ENCODE results near the gene FLOT2. TPM values are rescaled to one million over a fixed set of nuclear protein-coding genes. Genes with fewer than 3 reads are reported as not detected.
A peak's percentile ranks its signal among the peaks of the same experiment; 100 is the strongest.
"Not testable (repeated sequence)": the region's sequence is repeated elsewhere in the genome, so short reads cannot be mapped to it uniquely, and the experiment has no call there.

FLOT2 gene, protein sequence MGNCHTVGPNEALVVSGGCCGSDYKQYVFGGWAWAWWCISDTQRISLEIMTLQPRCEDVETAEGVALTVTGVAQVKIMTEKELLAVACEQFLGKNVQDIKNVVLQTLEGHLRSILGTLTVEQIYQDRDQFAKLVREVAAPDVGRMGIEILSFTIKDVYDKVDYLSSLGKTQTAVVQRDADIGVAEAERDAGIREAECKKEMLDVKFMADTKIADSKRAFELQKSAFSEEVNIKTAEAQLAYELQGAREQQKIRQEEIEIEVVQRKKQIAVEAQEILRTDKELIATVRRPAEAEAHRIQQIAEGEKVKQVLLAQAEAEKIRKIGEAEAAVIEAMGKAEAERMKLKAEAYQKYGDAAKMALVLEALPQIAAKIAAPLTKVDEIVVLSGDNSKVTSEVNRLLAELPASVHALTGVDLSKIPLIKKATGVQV
- polyA plus RNA-seq (ENCODE audit: insufficient read length in 3 of 3) = 10 to 100 TPM; 74.4 to 88.0 (median 78.4) TPM

DNA sequence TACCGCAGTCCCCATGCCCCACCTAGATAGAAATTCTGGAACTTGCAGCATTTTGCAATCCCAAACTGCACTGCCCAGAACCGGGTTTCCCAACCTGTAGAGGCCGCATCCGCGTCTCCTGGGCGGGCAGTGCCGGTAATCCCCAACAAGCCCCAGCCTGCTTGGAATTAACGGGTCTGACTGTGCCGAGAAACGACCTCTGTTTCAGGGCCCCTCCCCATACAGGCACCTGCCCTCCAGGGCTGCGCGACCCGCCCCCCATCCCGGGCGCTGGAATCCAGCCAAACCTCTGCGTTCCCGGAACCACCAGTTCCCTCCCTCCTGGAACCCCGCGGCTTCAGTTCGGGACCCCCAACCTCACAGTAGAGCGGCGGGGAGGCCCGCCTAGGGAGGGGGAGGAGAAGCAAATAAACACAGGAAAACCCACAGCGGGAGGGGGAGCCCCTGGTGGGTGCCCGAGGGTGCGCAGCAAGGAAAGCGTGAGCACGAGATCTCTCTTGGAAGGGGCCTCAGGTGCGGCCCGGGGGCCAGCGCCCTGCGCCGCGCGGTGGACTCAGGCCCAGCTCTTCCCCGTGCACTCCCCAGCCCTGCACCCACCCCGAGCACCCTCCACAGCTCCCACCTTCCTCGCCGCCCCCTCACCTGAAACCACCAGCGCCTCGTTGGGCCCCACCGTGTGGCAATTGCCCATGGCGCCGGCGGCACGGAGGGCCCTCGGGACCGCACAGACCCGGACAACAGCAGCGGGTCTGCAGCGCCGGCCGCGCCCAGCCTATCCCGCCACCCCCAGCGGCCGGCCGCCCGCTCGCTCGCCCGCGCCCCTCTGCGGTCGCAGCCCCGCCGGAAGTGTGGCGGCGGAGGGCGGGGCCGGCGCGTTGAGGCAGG, at the start of gene FLOT2:
FLOT2 (minus strand) TSS at position 850 of the 885 bp plus-strand sequence; CDS start at position 691, 159 bp downstream.
- DNase-seq (ENCODE audit: low read depth in 3 of 3, low spot score in 2 of 3) = peak in 1 of 3 donors; percentile 21

- DNase-seq (ENCODE audit: low read depth in 3 of 3, low spot score in 2 of 3) = no peak
These were observed 48.7 kb upstream of the FLOT2 start for GRCh38 chr17:28946239-28946638.

- DNase-seq (ENCODE audit: low read depth in 3 of 3, low spot score in 2 of 3) = no peak
These were observed 47.6 kb upstream of the FLOT2 start for GRCh38 chr17:28944862-28945741.

DNA sequence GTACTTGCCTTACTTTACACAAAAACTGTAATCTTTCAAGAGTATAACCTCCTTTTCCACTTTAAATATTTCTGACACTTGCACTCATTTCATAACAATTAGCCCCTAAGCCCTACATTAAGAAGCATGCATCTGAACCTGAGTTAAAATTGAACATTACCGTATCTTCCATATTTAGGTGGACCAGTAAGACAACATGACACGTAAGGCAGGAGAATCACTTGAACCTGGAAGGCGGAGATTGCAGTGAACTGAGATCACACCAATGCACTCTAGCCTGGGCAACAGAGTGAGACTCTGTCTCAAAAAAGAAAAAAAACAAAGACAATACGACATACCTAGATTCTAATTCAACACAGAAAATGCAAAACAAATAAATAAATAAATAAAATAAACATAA, 46.8 kb upstream of the FLOT2 start:
- no peak for DNase-seq (ENCODE audit: low read depth in 3 of 3, low spot score in 2 of 3)

DNA sequence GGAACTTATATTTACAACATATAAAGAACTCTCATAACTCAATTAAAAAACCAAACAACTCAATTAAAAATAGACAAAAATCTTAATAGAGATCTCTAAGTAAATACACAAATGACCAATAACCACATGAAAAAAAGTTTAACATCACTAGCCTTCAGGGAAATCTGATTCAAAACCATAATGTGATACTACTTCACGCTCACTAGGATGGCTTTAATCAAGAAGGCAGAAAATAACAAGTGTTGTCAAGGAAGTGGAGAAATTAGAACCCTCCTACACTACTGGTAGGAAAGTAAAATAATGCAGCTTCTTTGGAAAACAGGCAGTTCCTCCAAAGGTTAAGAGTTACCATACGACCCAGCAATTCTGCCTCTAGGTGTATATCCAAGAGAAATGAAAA, 45.4 kb upstream of the FLOT2 start:
- DNase-seq (ENCODE audit: low read depth in 3 of 3, low spot score in 2 of 3) = no peak

- DNase-seq (ENCODE audit: low read depth in 3 of 3, low spot score in 2 of 3) = no peak
These were observed 43.7 kb upstream of the FLOT2 start for GRCh38 chr17:28941251-28941650.

GRCh38 chr17:28940675-28941074, 43.1 kb upstream of the FLOT2 start:
- DNase-seq (ENCODE audit: low read depth in 3 of 3, low spot score in 2 of 3) = no peak

- no peak for DNase-seq (ENCODE audit: low read depth in 3 of 3, low spot score in 2 of 3)
These were observed 42.6 kb upstream of the FLOT2 start for GRCh38 chr17:28940142-28940541.

- no peak for DNase-seq (ENCODE audit: low read depth in 3 of 3, low spot score in 2 of 3)
These were observed 41.0 kb upstream of the FLOT2 start for GRCh38 chr17:28938552-28938951.

DNA sequence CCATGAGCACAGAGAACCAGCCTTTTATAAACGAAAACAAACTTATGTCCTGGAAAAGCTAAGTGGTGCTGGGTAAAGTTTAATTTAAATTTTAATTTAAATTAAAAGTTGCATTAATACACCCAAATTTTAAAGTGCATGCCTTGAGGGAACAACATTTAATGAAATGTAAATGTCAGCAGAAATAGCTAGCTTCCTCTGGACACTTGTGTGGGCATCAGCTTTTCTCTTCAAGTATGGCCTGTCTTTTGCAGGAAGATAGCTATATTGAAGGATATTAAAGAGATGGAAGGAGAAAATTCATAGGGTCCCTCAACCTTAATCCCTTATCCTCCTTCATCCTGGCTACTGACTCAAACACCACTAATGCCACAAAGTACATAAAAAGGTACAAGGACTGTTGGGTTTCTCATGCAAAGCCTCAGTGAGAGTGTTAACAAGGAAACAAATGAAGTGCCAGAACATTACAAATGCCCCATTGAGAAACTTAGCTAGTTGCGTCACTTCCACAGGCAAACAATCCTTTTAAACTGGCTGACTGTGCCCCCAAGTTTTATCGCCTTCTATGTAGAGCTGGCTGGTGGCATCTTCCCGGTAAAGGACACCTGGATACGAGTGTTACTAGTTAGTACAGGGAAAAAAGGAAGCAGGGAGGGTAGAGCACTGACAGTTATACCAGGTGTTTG, 39.7 kb upstream of the FLOT2 start:
- DNase-seq (ENCODE audit: low read depth in 3 of 3, low spot score in 2 of 3) = no peak

- no peak for DNase-seq (ENCODE audit: low read depth in 3 of 3, low spot score in 2 of 3)
These were observed 38.4 kb upstream of the FLOT2 start for GRCh38 chr17:28935744-28936460.

GRCh38 chr17:28934508-28934907, 37.0 kb upstream of the FLOT2 start:
- not testable (repeated sequence) for DNase-seq (ENCODE audit: low read depth in 3 of 3, low spot score in 2 of 3)

GRCh38 chr17:28929787-28930186, 32.3 kb upstream of the FLOT2 start:
- no peak for DNase-seq (ENCODE audit: low read depth in 3 of 3, low spot score in 2 of 3)

DNA sequence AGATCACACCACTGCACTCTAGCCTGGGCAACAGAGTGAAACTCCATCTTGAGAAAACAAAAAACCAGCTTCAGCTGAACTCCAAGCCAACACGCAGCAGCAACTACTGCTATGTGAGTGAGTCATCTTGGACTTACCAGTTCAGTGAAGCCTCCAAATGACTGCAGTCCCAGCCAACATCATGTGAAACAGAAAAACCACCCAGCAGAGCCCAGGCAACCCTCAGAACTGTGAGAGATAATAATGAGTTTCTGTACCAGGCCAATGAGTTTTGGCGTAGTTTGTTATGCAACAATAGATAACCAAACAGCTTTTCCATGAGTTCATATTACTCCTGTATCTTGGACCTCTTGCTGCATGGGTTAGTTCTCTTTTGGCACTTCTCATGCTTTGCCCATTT, 30.5 kb upstream of the FLOT2 start:
- no peak for DNase-seq (ENCODE audit: low read depth in 3 of 3, low spot score in 2 of 3)

DNA sequence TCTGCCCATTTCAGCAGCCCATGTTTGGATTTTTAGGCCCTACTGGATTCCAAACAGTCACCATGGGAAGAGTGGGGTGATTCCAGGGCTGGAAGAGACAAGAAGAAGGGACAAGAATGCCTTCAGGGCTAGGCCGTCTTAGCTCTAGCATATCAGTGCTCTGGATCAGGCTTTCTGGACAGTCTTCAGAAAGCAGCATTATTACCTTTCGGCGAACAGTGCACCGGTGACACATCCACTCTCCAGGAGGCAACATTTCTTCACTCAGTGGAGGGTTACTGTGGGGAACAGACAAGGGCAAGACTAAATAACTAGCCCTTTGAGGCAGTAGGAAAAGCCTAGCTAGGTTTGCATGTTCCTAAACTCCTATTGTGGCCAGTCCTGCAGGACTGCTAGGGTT, 29.3 kb upstream of the FLOT2 start:
- DNase-seq (ENCODE audit: low read depth in 3 of 3, low spot score in 2 of 3) = no peak

- no peak for DNase-seq (ENCODE audit: low read depth in 3 of 3, low spot score in 2 of 3)
These were observed 28.8 kb upstream of the FLOT2 start for GRCh38 chr17:28926366-28926765.

DNA sequence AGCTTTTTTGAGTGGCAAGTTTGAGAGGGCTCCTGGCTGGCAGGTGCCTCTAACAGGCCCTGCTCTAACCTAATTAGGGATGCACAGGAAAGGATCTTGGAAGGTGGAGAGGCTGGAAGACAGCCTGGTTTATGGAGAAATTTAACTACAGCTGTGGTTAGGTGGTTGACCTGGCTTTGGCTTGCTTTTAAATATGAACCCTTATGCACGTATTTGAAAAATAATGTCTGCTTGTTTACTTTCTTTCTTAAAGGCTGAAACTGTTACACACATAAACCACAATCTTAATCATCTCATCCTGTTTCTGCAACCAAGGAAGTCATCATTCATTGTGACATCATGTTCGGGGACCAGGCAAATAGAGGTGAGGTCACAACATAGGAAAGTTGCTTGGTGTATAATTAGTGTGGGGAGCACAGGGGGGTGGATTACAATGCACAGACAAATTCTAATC, 28.4 kb upstream of the FLOT2 start:
- no peak for DNase-seq (ENCODE audit: low read depth in 3 of 3, low spot score in 2 of 3)

DNA sequence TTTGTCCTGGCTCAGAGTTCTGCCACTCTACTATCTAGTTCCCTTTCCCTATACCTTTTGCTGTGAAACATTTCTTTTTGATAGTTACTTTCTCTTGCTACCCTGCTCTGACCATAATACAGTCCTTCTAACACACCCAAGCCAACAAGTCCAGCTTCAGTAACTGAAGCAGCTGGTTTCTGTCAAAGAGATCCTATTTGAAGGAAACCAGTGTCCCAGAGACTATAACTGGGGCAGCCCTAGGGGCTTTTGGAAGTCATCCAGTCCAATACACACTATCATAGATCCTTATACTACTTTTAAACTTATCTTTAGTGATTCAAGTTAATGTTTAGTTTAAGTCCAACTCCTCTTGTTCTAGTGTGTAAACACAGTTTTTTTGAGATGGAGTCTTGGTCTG, 22.7 kb upstream of the FLOT2 start:
- DNase-seq (ENCODE audit: low read depth in 3 of 3, low spot score in 2 of 3) = no peak

DNA sequence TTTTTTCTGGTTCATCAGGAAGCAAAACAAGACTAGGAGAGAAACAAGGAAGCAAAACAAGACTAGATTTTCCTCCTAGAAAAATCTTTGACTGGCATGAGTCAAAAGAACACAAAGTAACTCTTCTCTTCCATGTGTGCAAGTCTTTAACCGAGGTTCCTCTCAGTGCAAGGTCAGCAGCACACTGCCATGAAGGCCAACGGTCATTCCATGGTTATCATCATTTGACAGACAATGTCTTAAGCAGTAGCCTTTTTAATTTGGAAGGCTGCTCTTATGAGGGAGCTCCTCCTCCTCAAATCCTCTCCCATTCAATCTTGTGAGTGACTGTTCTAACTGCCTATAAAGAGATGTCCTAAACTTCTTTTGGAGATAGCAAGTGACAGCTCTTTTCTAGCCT, 20.8 kb upstream of the FLOT2 start:
- no peak for DNase-seq (ENCODE audit: low read depth in 3 of 3, low spot score in 2 of 3)
